ENCODE results near the gene ARHGAP4. TPM values are rescaled to one million over a fixed set of nuclear protein-coding genes. Genes with fewer than 3 reads are reported as not detected.

The ARHGAP4 gene
- total RNA-seq, 4 donors from 2014 or later, result 10.9 to 26.0 (median 18.1) TPM

DNA sequence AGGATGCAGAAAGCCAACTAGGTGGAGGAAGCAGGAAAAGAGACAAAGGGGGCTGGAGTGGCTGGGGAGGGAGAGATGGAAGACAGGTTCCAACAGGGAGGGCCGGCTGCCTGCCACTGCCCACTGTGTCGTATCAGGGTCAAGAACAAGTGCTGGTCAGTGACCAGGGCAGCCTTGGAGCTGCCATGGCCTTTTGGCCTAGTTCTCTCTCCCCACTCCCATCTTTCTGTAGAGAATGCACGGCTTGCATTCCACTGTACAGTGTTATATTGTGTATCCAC is 52.0 kb downstream of the ARHGAP4 start:
- no peak overlapping the region for H3K4me3 ChIP-seq
- H3K36me3 ChIP-seq, result no peaks in the 10 kb centered on the region
- TF ChIP-seq POLR2A (IDR thresholded peaks at IDR 0.05), result no peak
- no peaks in the 10 kb centered on the region for H3K4me1 ChIP-seq
- ATAC-seq, result no peak
- H3K9me3 ChIP-seq, result no peaks in the 10 kb centered on the region
- H3K27ac ChIP-seq, result no peak overlapping the region
- WGBS, 2 donors (ENCODE audit: low coverage in 1 of 2), result 25 to 45% methylated on average over 1 to 3 of the region's 3 CpGs
- peaks cover 61% of the 10 kb centered on the region for H3K27me3 ChIP-seq

DNA sequence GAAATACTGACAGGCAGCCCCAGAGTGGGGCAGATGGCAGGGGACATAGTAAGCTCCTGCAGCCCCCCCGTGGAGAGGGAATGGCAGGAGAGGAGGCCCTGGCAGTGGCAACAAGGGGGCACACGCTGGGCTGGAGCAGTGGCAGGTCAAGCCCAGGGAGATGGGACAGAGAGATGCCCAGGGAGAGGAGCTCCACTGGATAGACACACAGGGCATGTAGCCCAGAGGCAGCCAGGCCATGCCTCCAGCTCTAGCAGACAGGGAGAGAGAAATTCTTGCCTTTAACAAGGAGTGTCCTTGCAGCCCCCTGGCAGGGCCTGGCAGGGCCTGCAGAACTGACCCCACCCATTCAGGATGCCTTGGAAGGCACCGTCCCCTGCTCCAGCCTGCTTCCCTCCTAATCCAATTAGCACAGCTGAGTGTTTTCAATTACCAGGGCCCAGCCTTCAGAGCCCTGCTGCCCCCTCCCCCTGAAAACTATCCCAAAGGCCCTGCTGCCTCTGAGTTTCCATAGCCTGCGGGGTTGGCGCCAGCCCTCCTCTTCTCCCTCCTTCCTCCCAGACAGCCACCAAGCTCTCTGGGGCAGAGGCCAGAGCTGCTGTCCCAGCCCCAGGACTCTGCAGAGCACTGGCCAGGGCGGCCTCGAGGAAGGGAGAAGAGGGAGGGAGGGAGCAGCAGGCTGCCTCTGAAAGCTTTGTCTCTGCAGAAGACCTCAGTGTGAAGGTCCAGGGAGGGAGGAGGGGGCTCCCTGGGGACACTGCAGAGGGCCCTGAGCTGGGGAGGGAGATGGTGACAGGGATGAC is 52.6 kb downstream of the ARHGAP4 start:
- 30% methylated on average over 2 of the region's 7 CpGs; no CpG with 5 or more reads in 1 of the 2 donors for WGBS, 2 donors (ENCODE audit: low coverage in 1 of 2)
- H3K27ac ChIP-seq, result no peak overlapping the region
- no peaks in the 10 kb centered on the region for H3K36me3 ChIP-seq
- ATAC-seq, result no peak
- no peaks in the 10 kb centered on the region for H3K4me1 ChIP-seq
- no peaks in the 10 kb centered on the region for H3K9me3 ChIP-seq
- peaks cover 55% of the 10 kb centered on the region for H3K27me3 ChIP-seq
- no peak overlapping the region for H3K4me3 ChIP-seq
- TF ChIP-seq EP300 (IDR thresholded peaks at IDR 0.05) (no peak), POLR2A (IDR thresholded peaks at IDR 0.05) (no peak), POLR2AphosphoS5 (IDR thresholded peaks at IDR 0.05) (no peak)
- TF ChIP-seq, protein P1, sequence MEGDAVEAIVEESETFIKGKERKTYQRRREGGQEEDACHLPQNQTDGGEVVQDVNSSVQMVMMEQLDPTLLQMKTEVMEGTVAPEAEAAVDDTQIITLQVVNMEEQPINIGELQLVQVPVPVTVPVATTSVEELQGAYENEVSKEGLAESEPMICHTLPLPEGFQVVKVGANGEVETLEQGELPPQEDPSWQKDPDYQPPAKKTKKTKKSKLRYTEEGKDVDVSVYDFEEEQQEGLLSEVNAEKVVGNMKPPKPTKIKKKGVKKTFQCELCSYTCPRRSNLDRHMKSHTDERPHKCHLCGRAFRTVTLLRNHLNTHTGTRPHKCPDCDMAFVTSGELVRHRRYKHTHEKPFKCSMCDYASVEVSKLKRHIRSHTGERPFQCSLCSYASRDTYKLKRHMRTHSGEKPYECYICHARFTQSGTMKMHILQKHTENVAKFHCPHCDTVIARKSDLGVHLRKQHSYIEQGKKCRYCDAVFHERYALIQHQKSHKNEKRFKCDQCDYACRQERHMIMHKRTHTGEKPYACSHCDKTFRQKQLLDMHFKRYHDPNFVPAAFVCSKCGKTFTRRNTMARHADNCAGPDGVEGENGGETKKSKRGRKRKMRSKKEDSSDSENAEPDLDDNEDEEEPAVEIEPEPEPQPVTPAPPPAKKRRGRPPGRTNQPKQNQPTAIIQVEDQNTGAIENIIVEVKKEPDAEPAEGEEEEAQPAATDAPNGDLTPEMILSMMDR (IDR thresholded peaks at IDR 0.05), result no peak

DNA sequence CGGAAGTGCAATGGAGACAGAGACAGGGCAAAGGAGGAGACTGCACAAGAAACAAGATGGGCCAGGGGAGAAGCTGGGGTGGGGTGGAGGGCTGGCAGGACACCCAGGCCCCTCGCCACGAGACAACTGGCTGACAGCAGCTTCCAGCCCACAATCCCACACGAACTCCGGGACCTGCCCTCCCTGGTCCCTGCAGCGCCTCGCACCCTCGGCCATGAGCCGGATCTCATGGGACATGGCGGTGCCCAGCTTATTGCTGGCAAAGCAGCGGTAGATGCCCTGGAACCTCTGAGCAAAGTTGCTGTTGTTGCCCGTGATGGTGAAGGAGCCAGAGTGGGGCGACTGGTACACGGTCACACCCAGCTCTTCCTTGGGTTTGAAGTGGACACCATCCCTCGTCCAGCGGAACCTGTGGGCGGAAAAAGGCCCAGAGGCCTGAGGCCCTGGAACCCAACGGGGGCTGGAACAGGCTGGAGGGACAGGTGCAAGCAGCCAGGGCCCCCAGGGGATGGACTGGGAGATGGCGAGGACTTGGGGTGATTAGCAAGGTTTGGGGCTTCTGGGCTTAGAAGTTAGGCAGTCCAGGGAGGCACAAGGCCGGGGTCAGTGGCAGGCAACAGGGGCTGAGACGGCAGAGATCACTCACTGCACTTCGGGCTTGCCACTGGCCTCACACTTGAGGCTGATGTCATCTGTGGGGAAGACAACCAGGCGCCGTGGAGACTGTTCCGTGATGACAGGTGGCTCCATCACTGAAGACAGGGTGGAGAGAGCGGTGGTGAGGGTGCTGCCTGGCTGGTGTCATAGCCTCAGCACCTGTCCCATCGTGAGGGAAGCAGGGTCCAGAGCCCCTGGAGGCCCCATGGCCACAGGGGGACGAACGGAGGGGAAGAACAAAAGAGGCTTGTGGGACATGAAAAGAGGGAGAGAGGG is 53.9 kb downstream of the ARHGAP4 start:
- no peak overlapping the region for H3K27ac ChIP-seq
- H3K4me1 ChIP-seq, result no peaks in the 10 kb centered on the region
- no peak for ATAC-seq
- WGBS, 2 donors (ENCODE audit: low coverage in 1 of 2), result 64 to 80% methylated on average over 1 to 10 of the region's 29 CpGs
- H3K4me3 ChIP-seq, result no peak overlapping the region
- no peaks in the 10 kb centered on the region for H3K36me3 ChIP-seq
- TF ChIP-seq, protein P1 (IDR thresholded peaks at IDR 0.05), result no peak
- TF ChIP-seq EP300 (IDR thresholded peaks at IDR 0.05), result no peak
- TF ChIP-seq POLR2A (IDR thresholded peaks at IDR 0.05), result no peak
- TF ChIP-seq POLR2AphosphoS5 (IDR thresholded peaks at IDR 0.05), result no peak
- H3K9me3 ChIP-seq, result no peaks in the 10 kb centered on the region
- peaks cover 42% of the 10 kb centered on the region for H3K27me3 ChIP-seq

DNA sequence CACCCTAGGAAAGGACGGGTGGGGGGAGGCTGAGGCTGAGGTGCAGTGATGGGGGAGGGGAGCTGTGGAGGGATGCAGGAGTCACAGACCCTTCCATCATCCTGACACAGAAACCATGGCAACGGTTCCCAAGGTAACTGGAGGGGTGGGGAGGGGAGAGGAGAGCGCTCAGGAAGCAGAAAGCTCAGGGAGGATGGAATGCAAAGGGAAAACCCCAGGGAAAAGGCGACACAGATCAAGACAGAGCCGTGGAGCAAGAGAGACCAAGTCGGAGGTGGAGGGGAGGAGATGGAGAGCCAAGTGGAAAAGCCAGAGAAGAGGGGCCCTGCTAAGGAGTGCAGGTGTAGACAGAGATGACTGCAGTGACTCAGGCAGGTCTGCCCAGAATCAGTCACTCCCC is 54.6 kb downstream of the ARHGAP4 start:
- 21 to 28% methylated on average over 2 to 3 of the region's 6 CpGs for WGBS, 2 donors (ENCODE audit: low coverage in 1 of 2)
- TF ChIP-seq POLR2AphosphoS5 (IDR thresholded peaks at IDR 0.05) (no peak), POLR2A (IDR thresholded peaks at IDR 0.05) (no peak), EP300 (IDR thresholded peaks at IDR 0.05) (no peak)
- TF ChIP-seq, protein P1 (IDR thresholded peaks at IDR 0.05), result no peak
- no peak for ATAC-seq
- Histone ChIP-seq H3K27me3 (peaks cover 38% of the 10 kb centered on the region), H3K4me1 (no peaks in the 10 kb centered on the region), H3K9me3 (no peaks in the 10 kb centered on the region), H3K36me3 (no peaks in the 10 kb centered on the region), H3K27ac (no peak overlapping the region), H3K4me3 (no peak overlapping the region)

DNA sequence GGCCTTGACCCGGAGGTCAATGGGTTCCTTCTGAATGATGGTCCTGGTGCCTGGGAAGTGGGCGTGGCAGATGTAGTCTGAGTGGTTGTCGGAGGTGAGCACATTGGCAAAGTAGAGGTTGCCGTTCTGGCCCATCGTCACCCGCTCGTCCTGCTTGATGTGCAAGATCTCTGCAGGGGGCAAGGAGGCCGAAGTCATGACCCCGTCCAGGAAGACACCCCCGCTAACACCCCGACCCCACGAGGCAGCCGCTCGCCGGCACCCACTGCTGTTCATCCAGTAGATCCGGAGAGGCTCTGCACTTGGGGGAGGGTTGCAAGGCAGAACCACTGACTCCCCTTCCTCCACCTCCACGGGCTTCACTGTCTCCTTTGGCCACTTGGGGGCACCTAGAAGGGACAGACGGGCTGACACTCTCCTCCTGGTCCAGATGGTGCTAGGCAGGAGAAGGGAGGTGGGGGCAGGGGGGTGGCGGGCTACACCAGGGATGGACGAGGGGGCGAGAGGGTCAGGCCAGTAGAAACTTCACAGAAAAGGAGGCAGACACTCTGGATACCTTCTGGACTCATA is 55.2 kb downstream of the ARHGAP4 start:
- no peak overlapping the region for H3K4me3 ChIP-seq
- no peaks in the 10 kb centered on the region for H3K4me1 ChIP-seq
- H3K36me3 ChIP-seq, result no peaks in the 10 kb centered on the region
- WGBS, 2 donors (ENCODE audit: low coverage in 1 of 2), result 100% methylated on average over 1 of the region's 21 CpGs; no CpG with 5 or more reads in 1 of the 2 donors
- ATAC-seq, result no peak
- no peaks in the 10 kb centered on the region for H3K9me3 ChIP-seq
- no peak for TF ChIP-seq POLR2AphosphoS5 (IDR thresholded peaks at IDR 0.05)
- no peak for TF ChIP-seq POLR2A (IDR thresholded peaks at IDR 0.05)
- TF ChIP-seq EP300 (IDR thresholded peaks at IDR 0.05), result no peak
- TF ChIP-seq, protein P1 (IDR thresholded peaks at IDR 0.05), result no peak
- H3K27me3 ChIP-seq, result peaks cover 32% of the 10 kb centered on the region
- no peak overlapping the region for H3K27ac ChIP-seq
